RWPE2 (cell line): Measurements from ENCODE around the gene HOXB7.

Experiments
- ATAC-seq: fragments of 200-7000 bp; cut with Tn5 transposase; 3 replicates; pipeline ENCODE4 v1.9.1; 2021; ENCODE audit warnings: low read depth
- DNase-seq: peaks from one replicate; pipeline ENCODE4 v3.0.0-alpha.2; 2020; ENCODE audit warnings: low spot score
- H3K27ac ChIP-seq: fragments of 450-650 bp; 2 replicates; pipeline ENCODE4 v1.5.1; 2017; ENCODE audit warnings: mild to moderate bottlenecking; ENCODE audit not compliant: poor library complexity, severe bottlenecking
- H3K27me3 ChIP-seq: fragments of 250-450 bp; sonication (Bioruptor Pico); 2 replicates; pipeline ENCODE4 v1.5.1; 2021; ENCODE audit warnings: mild to moderate bottlenecking, moderate library complexity; ENCODE audit not compliant: insufficient read depth, poor library complexity, severe bottlenecking
- H3K36me3 ChIP-seq: fragments of 250-450 bp; sonication (Bioruptor Pico); 2 replicates; pipeline ENCODE4 v1.5.1; 2020; ENCODE audit warnings: low read depth, mild to moderate bottlenecking, moderate library complexity
- H3K4me1 ChIP-seq: fragments of 250-450 bp; sonication (Bioruptor Pico); 2 replicates; pipeline ENCODE4 v1.5.1; 2021; ENCODE audit warnings: mild to moderate bottlenecking, moderate library complexity; ENCODE audit not compliant: insufficient read depth, poor library complexity, severe bottlenecking
- H3K4me3 ChIP-seq: fragments of 250-450 bp; sonication (Bioruptor Pico); 2 replicates; pipeline ENCODE4 v1.5.1; 2021; ENCODE audit warnings: mild to moderate bottlenecking, moderate library complexity; ENCODE audit not compliant: severe bottlenecking
- H3K9me3 ChIP-seq: fragments of 250-450 bp; sonication (Bioruptor Pico); 2 replicates; pipeline ENCODE4 v1.5.1; 2021; ENCODE audit warnings: mild to moderate bottlenecking, moderate library complexity; ENCODE audit not compliant: severe bottlenecking
- CTCF ChIP-seq: fragments of 450-650 bp; IDR thresholded peaks from one replicate; pipeline ENCODE4 v1.5.1; 2017; ENCODE audit warnings: mild to moderate bottlenecking, moderate library complexity; ENCODE audit not compliant: poor library complexity, severe bottlenecking

HOXB7 gene

GRCh38 chr17:48626245-48627117 lies 15.7 kb upstream of the HOXB7 start, which contains the start of gene HOXB9:
TSS of gene HOXB9 (minus strand) at chr17:48626358. CDS start at chr17:48626269, 89 bp downstream.
- DNase-seq (no peak), ATAC-seq (peak; percentile 51)
- TF ChIP-seq CTCF: no peak
- H3K36me3 ChIP-seq: no peaks in the 10 kb centered on the region
- H3K4me3 ChIP-seq: peak within 1 kb of the TSS; percentile 57
- peaks cover 62% of the 10 kb centered on the region for H3K27me3 ChIP-seq
- H3K9me3 ChIP-seq: no peaks in the 10 kb centered on the region
- H3K27ac ChIP-seq: peak within 1 kb of the TSS; percentile 33
- no peaks in the 10 kb centered on the region for H3K4me1 ChIP-seq

- TF ChIP-seq CTCF: no peak
- Histone ChIP-seq H3K9me3 (no peaks in the 10 kb centered on the region), H3K4me3 (peak overlapping the region; percentile 57), H3K27ac (peak overlapping the region; percentile 33), H3K36me3 (no peaks in the 10 kb centered on the region), H3K27me3 (peaks cover 61% of the 10 kb centered on the region), H3K4me1 (no peaks in the 10 kb centered on the region)
- DNase-seq (no peak), ATAC-seq (peak; percentile 83)
These were observed 14.9 kb upstream of the HOXB7 start for GRCh38 chr17:48625495-48626244.

GRCh38 chr17:48624544-48625494 lies 14.0 kb upstream of the HOXB7 start:
- Histone ChIP-seq H3K4me3 (peak overlapping the region; percentile 57), H3K27ac (peak overlapping the region; percentile 33), H3K4me1 (no peaks in the 10 kb centered on the region), H3K36me3 (no peaks in the 10 kb centered on the region), H3K9me3 (no peaks in the 10 kb centered on the region), H3K27me3 (peaks cover 64% of the 10 kb centered on the region)
- ATAC-seq (peak; percentile 23), DNase-seq (no peak)
- TF ChIP-seq CTCF: no peak

- Histone ChIP-seq H3K27me3 (peaks cover 68% of the 10 kb centered on the region), H3K4me3 (no peak overlapping the region)
- TF ChIP-seq CTCF: no peak
These were observed 13.3 kb upstream of the HOXB7 start for GRCh38 chr17:48624118-48624517.

More at GRCh38 chr17:48624118-48624517, 13.3 kb upstream of the HOXB7 start:
- H3K4me1 ChIP-seq: no peaks in the 10 kb centered on the region
- no peaks in the 10 kb centered on the region for H3K9me3 ChIP-seq
- DNase-seq (no peak), ATAC-seq (no peak)
- no peaks in the 10 kb centered on the region for H3K36me3 ChIP-seq
- no peak overlapping the region for H3K27ac ChIP-seq
